Esophagus squamous epithelium (tissue), 5 donors: ENCODE measurements around the gene HSPB9. TPM values are rescaled to one million over a fixed set of nuclear protein-coding genes. Genes with fewer than 3 reads are reported as not detected.

Experiments used
- DNase-seq: peaks from one replicate; lab custom pipeline; 2025; lab: John Stamatoyannopoulos, UW
- H3K27ac ChIP-seq, 4 donors: fragments of 200-600 bp; sonication (generic); one replicate each; pipeline ENCODE4 v1.5.1; 2016 to 2019; ENCODE audit warnings: mild to moderate bottlenecking in 1 of 4
- H3K27me3 ChIP-seq, 4 donors: fragments of 200-600 bp; sonication (generic); 1 replicate in 3 of 4; 2 replicates in 1 of 4; pipeline versions ENCODE4 v1.5.1 to v1.6.0; 2017 to 2021; ENCODE audit warnings: antibody characterized with exemption in 1 of 4
- H3K36me3 ChIP-seq, 3 donors: fragments of 200-600 bp; sonication (generic); one replicate each; pipeline ENCODE4 v1.5.1; 2016 to 2019
- H3K4me1 ChIP-seq, 3 donors: fragments of 200-600 bp; sonication (generic); one replicate each; pipeline ENCODE4 v1.5.1; 2017 to 2019
- H3K4me3 ChIP-seq, 4 donors: fragments of 200-600 bp; sonication (generic); 1 replicate in 3 of 4; 2 replicates in 1 of 4; pipeline ENCODE4 v1.5.1; 2016 to 2019; ENCODE audit warnings: mild to moderate bottlenecking in 2 of 4, moderate library complexity in 1 of 4
- H3K9me3 ChIP-seq, 3 donors: fragments of 200-600 bp; sonication (generic); one replicate each; pipeline ENCODE4 v1.5.1; 2016 to 2019
- POLR2A ChIP-seq, 4 donors: fragments of 450-650 bp; IDR thresholded peaks; one replicate each; pipeline ENCODE4 v1.6.1; 2017; ENCODE audit warnings: antibody characterized with exemption in 4 of 4, mild to moderate bottlenecking in 4 of 4, moderate library complexity in 3 of 4
- WGBS, 2 donors: methylation state at CpG; one replicate each; pipeline ENCODE4 v1.1.5; 2018; 5-methylcytosine and 5-hydroxymethylcytosine counted together
- intact Hi-C: fragments of 100-400 bp; cut with DNase I; formaldehyde crosslinking; loops from one replicate; pipeline ENCODE4 v1.15.0; 2022
- total RNA-seq, 4 donors: library from RNA; depleted of rRNA; stranded (reverse); fragments of >200 nt; gene quantifications; one replicate each; pipeline ENCODE4 v1.1.0, GENCODE V29; 2016
- TF ChIP-seq, protein P1 (sequence below), 6 experiments: fragments of 450-650 bp in 4 of 6; fragments of 200-600 bp in 2 of 6; sonication (generic) in 2 of 6; IDR thresholded peaks; one replicate each; pipeline ENCODE4 v1.5.1; 2016 to 2019; ENCODE audit warnings: antibody characterized with exemption in 6 of 6, mild to moderate bottlenecking in 4 of 6, moderate library complexity in 4 of 6
- donor health status: DM: yes; HTN: yes; CAD: no.

The HSPB9 gene
- total RNA-seq, 4 donors from 2014 or later = not detected

DNA sequence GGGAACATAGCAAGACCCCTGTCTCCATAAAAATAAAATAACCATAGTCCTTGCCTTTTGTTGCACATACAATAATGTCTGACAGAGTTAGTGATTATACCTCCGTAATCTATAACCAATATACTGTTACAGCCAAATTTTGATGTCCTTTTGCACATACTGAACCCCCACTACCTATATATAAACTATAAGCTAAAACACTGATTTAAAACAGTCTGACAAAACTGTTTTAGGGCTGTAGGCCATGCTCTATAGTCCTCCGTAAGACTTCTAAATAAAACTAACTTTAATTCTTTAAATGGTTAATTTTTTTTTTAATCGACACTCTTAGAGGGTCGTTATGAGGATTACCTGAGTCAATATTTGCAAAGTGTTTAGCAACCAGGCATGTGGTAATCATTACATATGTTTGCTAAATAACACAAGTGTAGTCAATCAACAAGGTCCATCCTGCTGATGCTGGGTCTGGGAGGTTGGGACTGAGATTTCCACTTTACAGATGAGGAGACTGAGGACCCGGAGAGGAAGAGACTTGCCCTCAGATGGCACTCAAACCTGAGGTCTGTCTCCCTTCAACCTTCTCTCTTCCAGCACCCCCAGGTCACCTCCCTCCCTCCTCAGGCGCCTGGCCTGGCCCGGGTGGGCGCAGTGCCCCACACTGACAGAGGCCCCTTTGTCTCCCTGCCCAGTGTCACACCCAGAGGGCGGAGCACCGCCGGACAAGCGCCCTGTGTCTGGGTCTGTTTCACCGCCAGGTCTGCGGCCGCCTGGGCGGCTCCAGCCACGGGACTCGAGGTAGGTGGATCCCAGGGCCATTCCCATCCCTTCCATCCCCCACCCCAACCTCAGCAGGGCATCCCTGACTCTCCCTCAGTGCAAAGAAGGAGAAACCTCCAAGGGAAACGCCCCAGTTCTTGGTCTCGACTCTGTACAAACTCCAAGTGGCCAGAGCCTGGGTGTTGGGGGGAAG lies 34.6 kb upstream of the HSPB9 start:
- 75 to 77% methylated on average over 8 to 18 of the region's 20 CpGs for WGBS, 2 donors
- H3K27me3 ChIP-seq = peaks cover 0 to 26% (median 0%) of the 10 kb centered on the region in 4 donors
- TF ChIP-seq, protein P1, sequence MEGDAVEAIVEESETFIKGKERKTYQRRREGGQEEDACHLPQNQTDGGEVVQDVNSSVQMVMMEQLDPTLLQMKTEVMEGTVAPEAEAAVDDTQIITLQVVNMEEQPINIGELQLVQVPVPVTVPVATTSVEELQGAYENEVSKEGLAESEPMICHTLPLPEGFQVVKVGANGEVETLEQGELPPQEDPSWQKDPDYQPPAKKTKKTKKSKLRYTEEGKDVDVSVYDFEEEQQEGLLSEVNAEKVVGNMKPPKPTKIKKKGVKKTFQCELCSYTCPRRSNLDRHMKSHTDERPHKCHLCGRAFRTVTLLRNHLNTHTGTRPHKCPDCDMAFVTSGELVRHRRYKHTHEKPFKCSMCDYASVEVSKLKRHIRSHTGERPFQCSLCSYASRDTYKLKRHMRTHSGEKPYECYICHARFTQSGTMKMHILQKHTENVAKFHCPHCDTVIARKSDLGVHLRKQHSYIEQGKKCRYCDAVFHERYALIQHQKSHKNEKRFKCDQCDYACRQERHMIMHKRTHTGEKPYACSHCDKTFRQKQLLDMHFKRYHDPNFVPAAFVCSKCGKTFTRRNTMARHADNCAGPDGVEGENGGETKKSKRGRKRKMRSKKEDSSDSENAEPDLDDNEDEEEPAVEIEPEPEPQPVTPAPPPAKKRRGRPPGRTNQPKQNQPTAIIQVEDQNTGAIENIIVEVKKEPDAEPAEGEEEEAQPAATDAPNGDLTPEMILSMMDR (IDR thresholded peaks at IDR 0.05) = no peak
- no peak for TF ChIP-seq POLR2A (IDR thresholded peaks at IDR 0.05)
- no peaks in the 10 kb centered on the region for H3K36me3 ChIP-seq
- H3K27ac ChIP-seq = no peak overlapping the region
- no peak for DNase-seq
- intact Hi-C loops = no loop called here
- no peak overlapping the region for H3K4me3 ChIP-seq
- H3K9me3 ChIP-seq = no peaks in the 10 kb centered on the region
- H3K4me1 ChIP-seq = no peaks in the 10 kb centered on the region

DNA sequence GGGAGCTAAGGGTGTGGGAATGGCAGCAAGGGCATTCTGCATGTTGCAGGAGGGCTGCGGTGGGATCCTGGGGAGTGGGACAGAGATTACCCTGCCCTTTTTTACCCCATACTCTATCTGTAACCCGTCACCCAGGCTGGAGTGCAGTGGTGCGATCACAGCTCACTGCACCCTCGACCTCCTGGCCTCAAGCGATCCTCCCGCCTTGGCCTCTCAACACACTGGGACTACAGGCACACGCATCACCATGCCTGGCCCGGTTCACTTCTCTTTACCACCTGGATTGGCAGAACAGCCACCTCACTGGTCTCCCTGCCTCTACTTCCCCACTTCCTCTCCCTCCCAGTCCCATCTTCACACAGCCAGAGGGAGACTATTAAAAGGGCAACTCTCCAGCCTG lies 33.9 kb upstream of the HSPB9 start:
- intact Hi-C loops = no loop called here
- no peak for TF ChIP-seq POLR2A (IDR thresholded peaks at IDR 0.05)
- TF ChIP-seq, protein P1 (IDR thresholded peaks at IDR 0.05) = no peak
- Histone ChIP-seq H3K27ac (no peak overlapping the region), H3K9me3 (no peaks in the 10 kb centered on the region), H3K36me3 (no peaks in the 10 kb centered on the region), H3K27me3 (peaks cover 0 to 26% (median 0%) of the 10 kb centered on the region in 4 donors), H3K4me3 (no peak overlapping the region), H3K4me1 (no peaks in the 10 kb centered on the region)
- DNase-seq = no peak
- 85 to 86% methylated on average over 7 to 8 of the region's 8 CpGs for WGBS, 2 donors

DNA sequence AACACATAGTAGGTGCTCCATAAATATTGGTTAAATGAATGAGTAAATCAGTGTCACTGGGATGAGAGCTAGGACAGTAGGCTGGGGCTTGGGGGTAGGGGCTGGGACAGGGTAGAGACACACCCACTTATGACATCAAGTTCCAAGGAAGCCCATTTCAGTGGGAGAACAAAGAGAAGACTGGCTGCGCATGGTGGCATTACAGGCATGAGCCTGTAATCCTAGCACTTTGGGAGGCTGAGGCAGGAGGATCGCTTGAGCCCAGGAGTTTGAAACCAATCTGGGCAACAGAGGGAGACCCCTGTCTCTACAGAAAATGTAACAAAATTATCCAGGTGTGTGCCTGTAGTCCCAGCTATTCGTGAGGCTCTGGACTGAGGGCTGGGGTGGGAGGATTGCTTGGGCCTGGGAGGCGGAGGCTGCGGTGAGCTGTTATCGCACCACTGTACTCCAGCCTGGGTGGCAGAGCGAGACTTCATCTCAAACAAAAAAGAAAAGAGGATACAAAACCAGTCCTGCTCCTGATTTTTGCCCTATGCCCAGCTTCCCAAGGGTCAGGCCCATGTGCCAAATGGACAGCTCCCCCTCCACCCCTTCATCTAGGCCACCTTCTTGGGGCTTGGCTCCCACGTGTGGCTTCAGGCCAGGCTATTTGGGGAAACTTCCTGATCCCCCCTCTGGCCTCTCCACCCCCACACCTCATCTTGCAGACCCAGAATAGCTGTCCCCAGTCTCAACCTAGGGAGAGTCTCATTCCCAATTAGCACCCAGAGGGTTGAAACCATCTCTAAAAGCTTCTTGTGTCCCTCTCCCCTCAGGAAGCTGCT lies 31.4 kb upstream of the HSPB9 start:
- H3K27ac ChIP-seq = no peak overlapping the region
- no peak overlapping the region for H3K4me3 ChIP-seq
- H3K4me1 ChIP-seq = no peaks in the 10 kb centered on the region
- TF ChIP-seq, protein P1 (IDR thresholded peaks at IDR 0.05) = no peak
- TF ChIP-seq POLR2A (IDR thresholded peaks at IDR 0.05) = no peak
- H3K27me3 ChIP-seq = peaks cover 0 to 42% (median 0%) of the 10 kb centered on the region in 4 donors
- WGBS, 2 donors = 83 to 84% methylated on average over 6 to 8 of the region's 8 CpGs
- intact Hi-C loops = no loop called here
- H3K9me3 ChIP-seq = no peaks in the 10 kb centered on the region
- no peak for DNase-seq
- H3K36me3 ChIP-seq = no peaks in the 10 kb centered on the region

DNA sequence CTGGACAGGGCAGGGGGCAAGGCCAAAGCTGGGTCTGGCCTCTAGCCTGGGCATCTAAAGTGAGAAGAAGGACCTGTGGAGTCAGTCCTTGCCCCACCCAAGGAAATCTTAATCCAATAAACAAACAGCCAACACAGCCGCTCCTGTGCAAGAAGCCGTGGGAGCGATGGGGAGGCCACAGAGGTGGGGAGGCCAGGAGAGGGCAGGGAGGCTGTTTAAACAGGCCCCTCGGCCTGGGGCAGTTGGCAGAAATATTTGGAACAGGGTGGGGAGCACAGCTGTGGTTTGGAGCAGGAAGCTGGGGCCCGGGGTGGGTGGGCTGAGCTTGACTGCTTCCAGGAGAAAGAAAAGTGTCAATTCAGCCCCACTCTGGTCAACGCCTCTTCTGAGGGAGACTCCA lies 29.7 kb upstream of the HSPB9 start:
- Histone ChIP-seq H3K4me3 (no peak overlapping the region), H3K36me3 (no peaks in the 10 kb centered on the region), H3K4me1 (peaks cover 5 to 8% (median 6%) of the 10 kb centered on the region in 3 donors), H3K9me3 (no peaks in the 10 kb centered on the region), H3K27ac (no peak overlapping the region), H3K27me3 (peaks cover 0 to 56% (median 4%) of the 10 kb centered on the region in 4 donors)
- no peak for TF ChIP-seq POLR2A (IDR thresholded peaks at IDR 0.05)
- TF ChIP-seq, protein P1 (IDR thresholded peaks at IDR 0.05) = no peak
- no peak for DNase-seq
- intact Hi-C loops = no loop called here
- 73% methylated on average over 5 of the region's 6 CpGs; no CpG with 5 or more reads in 1 of the 2 donors for WGBS, 2 donors
